Limb (tissue), 2 donors: ENCODE data around the gene TMPRSS7.

Source experiments
- DNase-seq, 2 donors: peaks; one replicate each; pipeline ENCODE4 v3.0.0-alpha.2; 2016; ENCODE audit errors: extremely low spot score in 2 of 2

TMPRSS7 gene

GRCh38 chr3:112034436-112034835, at the start of gene TMPRSS7:
Gene TMPRSS7, plus strand, starts transcription at chr3:112034736. Its CDS starts 110 bp downstream, at chr3:112034846.
- no peak for DNase-seq

GRCh38 chr3:111986800-111987199, 47.7 kb upstream of the TMPRSS7 start:
- DNase-seq = no peak

GRCh38 chr3:111989061-111989678, 45.4 kb upstream of the TMPRSS7 start:
- DNase-seq = peak in 1 of 2 donors; percentile 68

- DNase-seq = no peak
Measured at GRCh38 chr3:111993038-111993437, 41.5 kb upstream of the TMPRSS7 start.

GRCh38 chr3:111998636-111999483, 35.7 kb upstream of the TMPRSS7 start, which contains the start of gene TAGLN3:
Gene TAGLN3, plus strand, starts transcription at chr3:111998922. Its CDS starts 501 bp downstream, at chr3:111999423.
- peak; percentile 27 to 75 for DNase-seq

GRCh38 chr3:111999484-112000324, 34.8 kb upstream of the TMPRSS7 start:
- DNase-seq = peak in 1 of 2 donors; percentile 40

- DNase-seq = no peak
Measured at GRCh38 chr3:112000367-112000771, 34.2 kb upstream of the TMPRSS7 start.

GRCh38 chr3:112000966-112001365, 33.6 kb upstream of the TMPRSS7 start:
- DNase-seq = no peak

- no peak for DNase-seq
Measured at GRCh38 chr3:112001526-112001925, 33.0 kb upstream of the TMPRSS7 start.

GRCh38 chr3:112002096-112002971, 32.2 kb upstream of the TMPRSS7 start:
- DNase-seq = no peak

- DNase-seq = no peak
Measured at GRCh38 chr3:112003321-112004080, 31.0 kb upstream of the TMPRSS7 start.

GRCh38 chr3:112004187-112004586, 30.3 kb upstream of the TMPRSS7 start:
- DNase-seq = no peak

GRCh38 chr3:112004669-112005068, 29.9 kb upstream of the TMPRSS7 start:
- DNase-seq = no peak

GRCh38 chr3:112005091-112005672, 29.4 kb upstream of the TMPRSS7 start:
- no peak for DNase-seq

GRCh38 chr3:112007633-112008032, 26.9 kb upstream of the TMPRSS7 start:
- DNase-seq = no peak

GRCh38 chr3:112009670-112010069, 24.9 kb upstream of the TMPRSS7 start:
- DNase-seq = no peak

- peak in 1 of 2 donors; percentile 23 for DNase-seq
Measured at GRCh38 chr3:112010636-112011035, 23.9 kb upstream of the TMPRSS7 start.

GRCh38 chr3:112011376-112011940, 23.1 kb upstream of the TMPRSS7 start:
- DNase-seq = no peak
